NCI-H1417 (cell line): ENCODE measurements around the gene AFG3L2.

Source experiments
- DNase-seq, 3 experiments: peaks; one replicate each; lab custom pipeline; 2025; lab: John Stamatoyannopoulos, UW

The AFG3L2 gene

GRCh38 chr18:12376754-12377555 is at the start of gene AFG3L2:
TSS of gene AFG3L2 (minus strand) at chr18:12377227. CDS start at chr18:12377082, 145 bp downstream.
- DNase-seq, result peak; percentile 97 to 100 (median 100)

DNA sequence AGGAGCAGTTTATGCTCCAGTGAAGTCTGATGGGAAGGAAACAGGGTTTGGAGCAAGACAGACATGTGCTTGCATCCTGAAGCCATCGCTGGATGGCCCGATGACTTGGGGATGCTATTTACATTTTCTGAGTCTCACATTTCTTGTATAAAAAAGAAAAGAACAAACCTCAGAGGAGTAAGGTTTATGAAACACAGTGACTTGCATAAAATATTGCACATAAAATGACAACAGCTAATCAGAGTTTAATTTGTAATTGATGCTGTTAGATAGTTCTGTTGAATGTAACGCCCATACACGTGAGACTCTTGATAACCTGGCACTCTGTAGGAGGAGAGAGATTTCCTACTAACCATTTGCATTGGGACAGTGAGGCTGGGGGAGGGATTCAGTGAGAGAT is 47.2 kb upstream of the AFG3L2 start:
- DNase-seq, result no peak

GRCh38 chr18:12423820-12424219 is 46.8 kb upstream of the AFG3L2 start:
- peak in 1 of 3 experiments; percentile 15 for DNase-seq

DNA sequence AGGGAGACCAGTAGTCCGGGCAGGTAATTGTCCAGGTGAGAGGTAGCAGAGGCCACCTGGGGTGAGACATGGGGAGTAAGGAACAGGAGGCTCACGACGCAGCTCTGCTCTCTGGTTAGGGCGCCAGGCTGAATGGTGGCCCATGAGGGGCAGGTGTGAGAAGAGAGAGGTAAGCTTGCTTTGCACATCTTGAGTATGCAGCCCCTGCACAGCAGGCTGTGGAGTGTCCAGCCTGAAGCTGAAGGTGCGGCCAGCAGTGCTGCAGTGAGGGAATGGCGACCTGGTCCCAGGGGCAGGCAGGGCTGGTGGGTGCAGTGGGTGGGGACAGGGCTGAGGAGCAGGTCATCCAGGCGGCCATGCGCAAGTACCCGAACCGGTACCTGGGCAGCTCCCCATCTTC is 46.4 kb upstream of the AFG3L2 start:
- DNase-seq, result no peak

- peak in 1 of 3 experiments; percentile 13 for DNase-seq
These were observed 45.9 kb upstream of the AFG3L2 start for GRCh38 chr18:12422936-12423335.

DNA sequence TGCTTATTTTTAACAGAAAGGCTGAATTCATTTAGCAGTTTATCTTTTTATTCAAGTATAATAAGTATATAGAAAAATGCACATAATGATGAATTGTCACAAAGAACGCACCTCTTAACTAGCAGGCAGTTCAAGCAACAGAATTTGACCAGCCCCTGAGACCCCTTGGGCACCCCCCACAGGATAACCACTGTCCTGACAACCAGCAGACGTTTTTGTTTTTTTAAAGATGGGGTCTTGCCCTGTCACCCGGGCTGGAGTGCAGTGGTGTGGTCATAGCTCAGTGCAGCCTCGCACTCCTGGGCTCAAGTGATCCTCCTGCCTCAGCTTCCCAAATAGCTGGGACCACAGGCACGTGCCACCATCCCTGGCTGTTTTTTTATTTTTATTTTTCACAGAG is 44.7 kb upstream of the AFG3L2 start:
- no peak for DNase-seq

GRCh38 chr18:12420821-12421421 is 43.9 kb upstream of the AFG3L2 start:
- peak in 2 of 3 experiments; percentile 75 to 85 for DNase-seq

- no peak for DNase-seq
These were observed 40.7 kb upstream of the AFG3L2 start for GRCh38 chr18:12417687-12418086.

GRCh38 chr18:12416098-12416729 is 39.2 kb upstream of the AFG3L2 start:
- no peak for DNase-seq

DNA sequence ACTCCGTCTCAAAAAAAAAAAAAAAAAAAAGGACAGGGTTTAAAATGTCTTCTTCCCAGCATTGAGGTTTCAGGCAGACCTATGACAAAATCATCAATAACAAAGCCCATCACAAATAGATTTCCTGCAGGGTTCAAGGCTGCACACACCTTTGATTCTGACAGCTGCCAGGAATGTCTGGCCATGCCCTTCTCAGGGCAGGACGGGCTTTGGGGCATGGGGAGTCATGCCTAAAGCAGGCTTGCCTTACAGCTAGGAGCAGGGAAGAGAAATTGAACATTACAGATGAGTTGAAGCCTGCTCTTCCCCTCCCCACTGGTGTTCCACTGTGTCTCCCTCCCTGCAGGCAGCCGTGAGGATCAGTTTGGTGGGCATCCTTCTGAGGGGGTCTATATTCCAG is 34.4 kb upstream of the AFG3L2 start:
- no peak for DNase-seq

DNA sequence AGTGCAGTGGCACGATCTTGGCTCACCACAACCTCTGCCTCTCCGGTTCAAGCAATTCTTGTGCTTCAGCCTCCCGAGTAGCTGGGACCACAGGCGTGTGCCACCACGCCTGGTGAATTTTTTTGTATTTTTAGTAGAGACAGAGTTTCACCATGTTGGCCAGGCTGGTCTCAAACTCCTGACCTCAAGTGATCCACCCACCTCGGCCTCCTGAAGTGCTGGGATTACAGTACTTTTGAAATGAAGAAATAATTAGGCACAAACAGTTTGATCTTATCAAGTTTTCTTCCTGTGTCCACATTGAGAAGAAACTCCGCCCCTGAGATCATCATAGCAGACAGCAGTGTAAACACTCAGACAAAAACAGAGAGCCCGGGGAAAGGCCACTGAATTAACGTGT is 33.7 kb upstream of the AFG3L2 start:
- peak in 1 of 3 experiments; percentile 13 for DNase-seq

DNA sequence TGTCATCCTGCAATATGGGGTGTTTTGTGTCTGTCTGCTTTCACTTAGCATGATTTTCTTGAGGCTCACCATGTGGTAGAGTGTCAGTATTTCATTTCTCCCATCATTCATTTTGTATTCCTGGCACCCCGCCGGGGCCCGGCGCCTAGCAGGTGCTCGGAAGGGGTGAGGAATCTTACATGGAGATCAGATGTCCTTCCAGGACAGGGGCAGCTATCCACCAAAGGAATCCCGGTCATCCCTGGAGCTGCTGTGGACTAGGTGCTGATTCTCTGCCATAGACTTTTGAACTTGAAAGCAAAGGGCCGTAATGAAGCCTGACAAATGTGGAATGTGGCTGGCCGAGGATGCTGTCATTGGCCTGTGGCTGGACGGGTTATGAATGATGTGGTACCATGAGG is 33.1 kb upstream of the AFG3L2 start:
- no peak for DNase-seq

DNA sequence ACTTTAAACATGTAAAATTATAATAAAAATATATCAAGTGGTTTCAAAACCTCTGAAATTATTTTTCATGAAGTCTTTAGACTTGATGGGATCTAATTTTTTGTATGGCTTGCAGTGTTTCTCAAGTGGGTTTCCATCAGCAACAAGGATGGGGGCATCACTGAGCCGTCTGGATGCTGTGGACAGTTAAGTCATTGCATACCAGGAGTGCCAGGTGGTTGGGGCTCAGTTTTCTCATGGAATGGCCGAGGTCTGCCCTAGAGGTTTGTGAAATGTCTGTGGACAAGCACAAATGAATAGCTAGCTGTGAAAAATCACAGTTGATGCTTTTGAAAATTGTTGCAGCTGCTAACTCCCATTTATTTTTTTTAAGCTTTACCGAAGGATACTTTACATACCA is 32.4 kb upstream of the AFG3L2 start:
- no peak for DNase-seq

DNA sequence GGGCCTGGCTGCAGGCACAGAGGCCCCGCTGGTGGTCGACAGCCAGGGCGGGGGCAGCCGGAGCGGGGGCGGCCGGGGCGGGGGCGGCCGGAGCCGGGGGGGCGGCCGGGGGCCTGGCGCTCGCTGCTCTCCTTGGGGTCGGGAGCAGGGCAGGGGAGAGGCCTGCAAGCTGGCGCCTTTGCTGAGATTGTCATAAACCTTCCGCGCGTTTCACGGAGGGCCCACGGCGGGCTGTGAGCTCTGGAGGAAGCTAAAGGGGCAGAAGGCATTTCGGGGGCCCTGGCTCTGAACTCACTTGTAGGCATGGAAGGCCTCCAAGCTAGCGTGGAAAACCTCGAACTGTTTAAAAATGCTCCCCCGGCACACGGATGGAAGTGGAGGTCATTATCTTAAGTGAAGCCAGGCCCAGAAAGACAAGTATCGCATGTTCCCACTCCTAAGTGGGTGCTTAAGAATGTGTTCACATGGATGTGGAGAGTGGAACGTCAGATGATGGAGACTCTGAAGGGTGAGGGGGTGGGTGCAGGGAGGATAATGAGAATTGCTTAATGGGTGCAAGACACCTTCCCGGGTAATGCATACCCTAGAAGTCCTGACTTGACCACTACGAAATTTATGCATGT is 31.3 kb upstream of the AFG3L2 start:
- peak; percentile 29 to 80 (median 71) for DNase-seq

GRCh38 chr18:12406371-12407111 is 29.5 kb upstream of the AFG3L2 start:
- DNase-seq, result no peak

DNA sequence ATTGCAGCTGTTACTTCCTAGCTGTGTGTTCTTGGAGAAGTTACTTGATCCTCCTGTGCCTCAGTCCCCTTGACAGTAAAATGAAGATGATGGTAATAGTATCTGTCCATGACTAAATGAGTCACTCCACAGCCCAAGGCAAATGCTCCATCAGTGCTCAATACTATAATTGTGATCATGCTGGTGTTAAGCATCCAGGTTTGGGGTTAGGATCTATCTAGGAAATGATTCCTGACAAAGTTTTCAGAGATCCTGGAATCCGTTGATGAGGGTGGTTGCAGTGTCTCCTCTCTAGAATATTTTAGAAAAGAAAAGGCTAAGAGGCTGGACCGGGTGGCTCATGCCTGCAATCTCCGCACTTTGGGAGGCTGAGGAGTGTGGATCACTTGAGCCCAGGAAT is 28.0 kb upstream of the AFG3L2 start:
- no peak for DNase-seq

- DNase-seq, result no peak
These were observed 26.8 kb upstream of the AFG3L2 start for GRCh38 chr18:12403601-12404506.

GRCh38 chr18:12401881-12402280 is 24.9 kb upstream of the AFG3L2 start:
- no peak for DNase-seq

DNA sequence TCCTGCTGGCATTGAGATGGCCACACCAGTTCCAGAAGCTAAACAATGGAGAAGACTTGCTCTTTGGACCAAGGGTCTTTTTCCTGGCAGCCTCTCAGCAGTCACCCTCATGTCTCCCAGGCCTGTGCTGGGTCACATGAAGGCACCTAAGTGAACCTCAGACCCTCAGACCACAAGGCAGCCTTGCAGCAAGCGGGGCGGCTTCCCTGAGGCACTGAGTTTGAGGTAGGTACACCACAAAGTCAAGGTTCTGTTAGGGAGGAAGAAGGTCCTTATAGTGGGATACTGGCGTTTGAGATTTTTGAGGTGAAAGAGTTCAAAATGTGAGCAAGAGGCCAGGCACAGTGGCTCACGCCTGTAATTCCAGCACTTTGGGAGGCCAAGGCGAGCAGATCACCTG is 22.2 kb upstream of the AFG3L2 start:
- no peak for DNase-seq

GRCh38 chr18:12398625-12399024 is 21.6 kb upstream of the AFG3L2 start:
- no peak for DNase-seq

DNA sequence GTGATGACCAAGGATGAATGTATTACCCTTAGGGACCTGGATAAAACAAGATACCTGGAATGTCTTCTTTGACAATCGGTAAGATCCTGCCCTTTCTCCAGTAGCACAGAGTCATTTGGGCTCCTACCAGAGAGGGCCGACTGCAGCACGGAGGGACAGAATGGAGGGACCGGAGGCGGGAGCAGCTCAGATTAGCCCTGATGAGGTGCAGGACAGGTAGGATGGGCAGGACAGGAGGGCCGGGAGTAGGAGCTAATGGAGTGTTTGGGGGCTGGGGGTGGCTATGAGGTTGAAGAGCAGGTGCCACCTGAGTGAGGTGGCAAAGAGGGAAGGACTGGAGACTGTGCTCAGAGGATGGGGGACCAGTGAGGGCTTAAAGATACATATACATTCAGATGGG is 20.8 kb upstream of the AFG3L2 start:
- DNase-seq, result no peak
